Parathyroid adenoma (tissue), 2 donors: Measurements from ENCODE around the gene LIPC.

Experiments
- H2AFZ ChIP-seq: fragments of 300-600 bp; sonication (generic); one replicate; pipeline ENCODE4 v1.7.0; 2017; ENCODE audit warnings: antibody characterized with exemption, mild to moderate bottlenecking
- H3K27ac ChIP-seq: fragments of 300-600 bp; sonication (generic); one replicate; pipeline ENCODE4 v1.7.0; 2017
- H3K27me3 ChIP-seq: fragments of 300-600 bp; sonication (generic); one replicate; pipeline ENCODE4 v1.7.0; 2017; ENCODE audit warnings: low read length; ENCODE audit not compliant: control insufficient read depth, insufficient read depth
- H3K36me3 ChIP-seq: fragments of 300-600 bp; sonication (generic); one replicate; pipeline ENCODE4 v1.7.0; 2017; ENCODE audit warnings: low read length; ENCODE audit not compliant: control insufficient read depth, insufficient read depth
- H3K4me1 ChIP-seq: fragments of 300-600 bp; sonication (generic); one replicate; pipeline ENCODE4 v1.7.0; 2017; ENCODE audit warnings: control low read depth
- H3K4me2 ChIP-seq: fragments of 300-600 bp; sonication (generic); one replicate; pipeline ENCODE4 v1.7.0; 2017; ENCODE audit warnings: low read length
- H3K4me3 ChIP-seq: fragments of 300-600 bp; sonication (generic); one replicate; pipeline ENCODE4 v1.7.0; 2017; ENCODE audit warnings: low read depth, low read length
- H3K79me2 ChIP-seq: fragments of 300-600 bp; sonication (generic); one replicate; pipeline ENCODE4 v1.7.0; 2017; ENCODE audit warnings: control low read depth
- H3K9ac ChIP-seq: fragments of 300-600 bp; sonication (generic); one replicate; pipeline ENCODE4 v1.7.0; 2017; ENCODE audit warnings: mild to moderate bottlenecking
- H3K9me3 ChIP-seq: fragments of 300-600 bp; sonication (generic); one replicate; pipeline ENCODE4 v1.7.0; 2017; ENCODE audit warnings: low read length; ENCODE audit not compliant: control insufficient read depth
- TF ChIP-seq, protein P1 (sequence below): fragments of 300-600 bp; sonication (generic); IDR thresholded peaks from one replicate; pipeline ENCODE4 v1.7.0; 2017; ENCODE audit warnings: antibody characterized with exemption, mild to moderate bottlenecking
- donor health status: primary hyperparathyroidism.

Gene LIPC

GRCh38 chr15:58404020-58404419 is 27.8 kb upstream of the LIPC start:
- H3K79me2 ChIP-seq: no peaks in the 10 kb centered on the region
- no peak overlapping the region for H2AFZ ChIP-seq
- no peak overlapping the region for H3K4me3 ChIP-seq

DNA sequence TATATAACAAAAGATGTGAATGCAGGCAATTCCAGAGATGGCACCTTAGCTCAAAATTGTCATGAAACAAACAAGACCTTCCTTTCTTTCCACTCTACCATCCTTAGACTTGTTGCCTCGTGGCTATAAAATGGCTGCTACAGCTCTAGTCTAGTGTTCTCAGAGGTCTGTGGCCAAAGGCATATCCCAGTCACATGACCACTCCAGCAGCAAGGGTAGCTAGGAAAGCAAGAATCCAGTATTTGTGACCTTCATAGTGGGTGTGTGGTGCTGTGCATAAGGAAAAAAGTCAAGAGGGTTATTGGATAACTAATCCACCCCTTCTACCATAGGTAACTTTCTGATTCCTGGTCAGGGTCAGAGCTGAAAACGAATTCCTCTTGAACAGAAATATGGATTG is 27.1 kb upstream of the LIPC start:
- H3K4me2 ChIP-seq: no peak overlapping the region

More at GRCh38 chr15:58404020-58404419, 27.8 kb upstream of the LIPC start:
- H3K4me2 ChIP-seq: no peak overlapping the region
- no peak overlapping the region for H3K9ac ChIP-seq
- H3K4me1 ChIP-seq: no peaks in the 10 kb centered on the region
- no peaks in the 10 kb centered on the region for H3K27me3 ChIP-seq
- no peak overlapping the region for H3K27ac ChIP-seq
- TF ChIP-seq, protein P1, sequence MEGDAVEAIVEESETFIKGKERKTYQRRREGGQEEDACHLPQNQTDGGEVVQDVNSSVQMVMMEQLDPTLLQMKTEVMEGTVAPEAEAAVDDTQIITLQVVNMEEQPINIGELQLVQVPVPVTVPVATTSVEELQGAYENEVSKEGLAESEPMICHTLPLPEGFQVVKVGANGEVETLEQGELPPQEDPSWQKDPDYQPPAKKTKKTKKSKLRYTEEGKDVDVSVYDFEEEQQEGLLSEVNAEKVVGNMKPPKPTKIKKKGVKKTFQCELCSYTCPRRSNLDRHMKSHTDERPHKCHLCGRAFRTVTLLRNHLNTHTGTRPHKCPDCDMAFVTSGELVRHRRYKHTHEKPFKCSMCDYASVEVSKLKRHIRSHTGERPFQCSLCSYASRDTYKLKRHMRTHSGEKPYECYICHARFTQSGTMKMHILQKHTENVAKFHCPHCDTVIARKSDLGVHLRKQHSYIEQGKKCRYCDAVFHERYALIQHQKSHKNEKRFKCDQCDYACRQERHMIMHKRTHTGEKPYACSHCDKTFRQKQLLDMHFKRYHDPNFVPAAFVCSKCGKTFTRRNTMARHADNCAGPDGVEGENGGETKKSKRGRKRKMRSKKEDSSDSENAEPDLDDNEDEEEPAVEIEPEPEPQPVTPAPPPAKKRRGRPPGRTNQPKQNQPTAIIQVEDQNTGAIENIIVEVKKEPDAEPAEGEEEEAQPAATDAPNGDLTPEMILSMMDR: no peak
- no peaks in the 10 kb centered on the region for H3K9me3 ChIP-seq
- no peaks in the 10 kb centered on the region for H3K36me3 ChIP-seq

GRCh38 chr15:58405865-58406264 is 25.9 kb upstream of the LIPC start:
- no peak overlapping the region for H3K4me2 ChIP-seq
- no peak overlapping the region for H3K9ac ChIP-seq
- H3K4me1 ChIP-seq: no peaks in the 10 kb centered on the region
- H3K36me3 ChIP-seq: no peaks in the 10 kb centered on the region
- TF ChIP-seq, protein P1: no peak
- H2AFZ ChIP-seq: no peak overlapping the region
- H3K79me2 ChIP-seq: no peaks in the 10 kb centered on the region
- no peaks in the 10 kb centered on the region for H3K9me3 ChIP-seq
- H3K27me3 ChIP-seq: no peaks in the 10 kb centered on the region
- no peak overlapping the region for H3K4me3 ChIP-seq
- no peak overlapping the region for H3K27ac ChIP-seq

More for the DNA sequence above, 27.1 kb upstream of the LIPC start:
- H3K27ac ChIP-seq: no peak overlapping the region
- H3K27me3 ChIP-seq: no peaks in the 10 kb centered on the region
- H3K9me3 ChIP-seq: no peaks in the 10 kb centered on the region
- no peak overlapping the region for H3K9ac ChIP-seq
- no peak overlapping the region for H2AFZ ChIP-seq
- TF ChIP-seq, protein P1: no peak
- H3K4me3 ChIP-seq: no peak overlapping the region
- no peaks in the 10 kb centered on the region for H3K36me3 ChIP-seq
- H3K4me1 ChIP-seq: no peaks in the 10 kb centered on the region
- no peaks in the 10 kb centered on the region for H3K79me2 ChIP-seq

DNA sequence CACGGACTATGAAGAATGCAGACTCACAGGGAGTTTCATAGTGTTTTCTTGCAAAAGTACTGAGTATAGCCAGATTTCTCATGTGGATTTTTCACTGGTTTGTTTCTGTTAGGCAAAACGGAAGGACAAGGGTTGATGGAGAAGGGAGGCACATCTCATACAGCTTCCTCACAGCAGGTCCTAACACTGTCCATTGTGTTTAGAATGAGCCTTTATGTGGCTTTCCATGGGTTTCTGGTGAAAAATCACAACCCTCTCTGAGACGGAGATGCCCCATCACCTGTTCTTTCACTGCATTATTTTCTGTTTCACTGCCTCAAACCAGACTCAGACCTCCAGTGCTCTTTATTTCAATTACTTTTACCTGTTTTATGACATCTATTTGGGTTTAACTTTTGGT is 25.0 kb upstream of the LIPC start:
- Histone ChIP-seq H3K9me3 (no peaks in the 10 kb centered on the region), H3K27me3 (no peaks in the 10 kb centered on the region), H3K36me3 (no peaks in the 10 kb centered on the region), H3K4me2 (no peak overlapping the region), H3K4me3 (no peak overlapping the region), H3K9ac (no peak overlapping the region), H3K4me1 (no peaks in the 10 kb centered on the region), H2AFZ (no peak overlapping the region), H3K27ac (no peak overlapping the region), H3K79me2 (no peaks in the 10 kb centered on the region)
- TF ChIP-seq, protein P1: no peak

- H2AFZ ChIP-seq: no peak overlapping the region
- H3K36me3 ChIP-seq: no peaks in the 10 kb centered on the region
- H3K4me1 ChIP-seq: no peaks in the 10 kb centered on the region
- H3K9ac ChIP-seq: no peak overlapping the region
- H3K9me3 ChIP-seq: no peaks in the 10 kb centered on the region
- no peak overlapping the region for H3K4me2 ChIP-seq
- H3K4me3 ChIP-seq: no peak overlapping the region
- TF ChIP-seq, protein P1: no peak
- no peak overlapping the region for H3K27ac ChIP-seq
- no peaks in the 10 kb centered on the region for H3K79me2 ChIP-seq
- no peaks in the 10 kb centered on the region for H3K27me3 ChIP-seq
Observed at GRCh38 chr15:58407236-58407775, 24.5 kb upstream of the LIPC start.
